Endothelial cell of umbilical vein (primary cell): ENCODE results near the gene ENTPD1. TPM values are rescaled to one million over a fixed set of nuclear protein-coding genes. Genes with fewer than 3 reads are reported as not detected.

Experiments
- BruUV-seq: library from RNA; stranded (reverse); fragments of 400-500 nt; replicated peaks from 2 replicates; lab custom pipeline; 2021; lab: Mats Ljungman, UMichigan
- CTCF ChIA-PET: fragments of 300-600, 350-600 bp; sonication (Branson Sonifier 250); formaldehyde crosslinking; loops from one replicate; lab custom pipeline; 2021; ENCODE audit warnings: antibody characterized with exemption, inconsistent platforms; lab: Charles Lee
- POLR2A ChIA-PET: fragments of 300-600, 350-600 bp; sonication (Branson Sonifier 250); formaldehyde crosslinking; loops from one replicate; lab custom pipeline; 2021; ENCODE audit warnings: antibody characterized with exemption, inconsistent platforms; lab: Charles Lee
- DNase-seq: peaks from one replicate; pipeline ENCODE4 v3.0.0-alpha.2; 2011; ENCODE audit warnings: low read depth, low spot score
- FAIRE-seq: peaks from 2 replicates; lab custom pipeline; 2011; peaks lifted over from hg19 to GRCh38; lab: Jason Lieb, UNC
- H2AFZ ChIP-seq: 2 replicates; pipeline ENCODE4 v1.6.0; 2012; ENCODE audit warnings: low read depth, low read length, control low read depth, inconsistent platforms
- H3K27ac ChIP-seq: 2 replicates; pipeline ENCODE4 v1.5.1; 2011; ENCODE audit warnings: low read depth, mild to moderate bottlenecking, control low read depth, low read length, moderate library complexity; ENCODE audit not compliant: insufficient read depth
- H3K27me3 ChIP-seq, 2 experiments: 2 replicates each; pipeline versions ENCODE4 v1.6.0 to v1.6.1; 2011; ENCODE audit warnings: low read length in 2 of 2, mixed read lengths in 1 of 2; ENCODE audit not compliant: control insufficient read depth in 2 of 2, insufficient read depth in 2 of 2
- H3K36me3 ChIP-seq, 2 experiments: 2 replicates in 1 of 2; 3 replicates in 1 of 2; pipeline ENCODE4 v1.5.1; 2011; ENCODE audit warnings: low read length in 2 of 2, mild to moderate bottlenecking in 1 of 2, moderate library complexity in 1 of 2; ENCODE audit not compliant: control insufficient read depth in 2 of 2, insufficient read depth in 2 of 2; ENCODE audit errors: extremely low read depth in 1 of 2
- H3K4me1 ChIP-seq: 3 replicates; pipeline ENCODE4 v1.5.1; 2011; ENCODE audit warnings: mild to moderate bottlenecking, low read length; ENCODE audit not compliant: control insufficient read depth, insufficient read depth; ENCODE audit errors: extremely low read depth
- H3K4me2 ChIP-seq: 2 replicates; pipeline ENCODE4 v1.6.1; 2011; ENCODE audit warnings: low read length, control low read depth, mixed read lengths; ENCODE audit not compliant: insufficient read depth
- H3K4me3 ChIP-seq, 3 experiments: fragments of 200-600 bp in 1 of 3; sonication (generic), shearing (Covaris generic) in 1 of 3; replicated peaks in 1 of 3; 2 replicates each; pipeline ENCODE4 v1.5.1; 2011 to 2016; ENCODE audit warnings: control low read depth in 3 of 3, low read length in 3 of 3, mild to moderate bottlenecking in 2 of 3, inconsistent platforms in 1 of 3, low read depth in 1 of 3, moderate library complexity in 1 of 3; ENCODE audit not compliant: insufficient read depth in 1 of 3
- H3K79me2 ChIP-seq: 2 replicates; pipeline ENCODE4 v1.6.0; 2012; ENCODE audit warnings: low read length, inconsistent platforms; ENCODE audit not compliant: control insufficient read depth, insufficient read depth
- H3K9ac ChIP-seq: replicated peaks from 2 replicates; pipeline ENCODE3; 2011; ENCODE audit warnings: low read length, control low read depth; ENCODE audit not compliant: insufficient read depth; ENCODE audit errors: extremely low read depth
- H3K9me1 ChIP-seq: replicated peaks from 3 replicates; pipeline ENCODE4 v1.6.0; 2011; ENCODE audit warnings: mild to moderate bottlenecking, low read length; ENCODE audit not compliant: control insufficient read depth, insufficient read depth; ENCODE audit errors: extremely low read depth
- H3K9me3 ChIP-seq: replicated peaks from 2 replicates; pipeline ENCODE4 v1.5.1; 2012; ENCODE audit warnings: low read length, inconsistent platforms; ENCODE audit not compliant: control insufficient read depth, insufficient read depth
- H4K20me1 ChIP-seq: replicated peaks from 2 replicates; pipeline ENCODE3; 2011; ENCODE audit warnings: mild to moderate bottlenecking, low read length; ENCODE audit not compliant: control insufficient read depth, insufficient read depth; ENCODE audit errors: extremely low read depth
- EZH2 ChIP-seq: IDR thresholded peaks from 2 replicates; pipeline ENCODE4 v1.6.1; 2012; ENCODE audit warnings: borderline replicate concordance, low read depth, mild to moderate bottlenecking, moderate library complexity, low read length, inconsistent platforms; ENCODE audit not compliant: severe bottlenecking
- FOS ChIP-seq: IDR thresholded peaks from 2 replicates; pipeline ENCODE4 v1.6.1; 2011; ENCODE audit warnings: mild to moderate bottlenecking, low read length, moderate library complexity, borderline replicate concordance; ENCODE audit not compliant: insufficient read depth
- GATA2 ChIP-seq: IDR thresholded peaks from 2 replicates; pipeline ENCODE4 v1.7.0; 2011; ENCODE audit warnings: low read depth, mild to moderate bottlenecking, moderate library complexity, mixed read lengths, low read length; ENCODE audit not compliant: insufficient read length, insufficient read depth
- JUN ChIP-seq: IDR thresholded peaks from 2 replicates; pipeline ENCODE4 v1.6.1; 2011; ENCODE audit warnings: borderline replicate concordance, low read depth; ENCODE audit not compliant: insufficient read length, insufficient read depth
- MAX ChIP-seq: IDR thresholded peaks from 2 replicates; pipeline ENCODE4 v1.6.1; 2011; ENCODE audit not compliant: insufficient read depth, insufficient read length
- MYC ChIP-seq: IDR thresholded peaks from one replicate; pipeline ENCODE4 v1.6.1; 2011; ENCODE audit warnings: mild to moderate bottlenecking, low read depth, low read length
- POLR2A ChIP-seq: IDR thresholded peaks from 2 replicates; pipeline ENCODE4 v1.6.1; 2012; ENCODE audit warnings: low read depth, mild to moderate bottlenecking, control low read depth, low read length
- POLR2AphosphoS5 ChIP-seq: IDR thresholded peaks from 2 replicates; pipeline ENCODE4 v1.6.1; 2012; ENCODE audit warnings: low read depth, mild to moderate bottlenecking, control low read depth, low read length, moderate library complexity; ENCODE audit not compliant: insufficient read depth
- dilution Hi-C: fragments of 300-500 bp; cut with MboI; formaldehyde crosslinking; loops from one replicate; pipeline ENCODE4 v1.15.0; 2019; ENCODE audit warnings: low sequenced_read_pairs; ENCODE audit not compliant: extremely low pct_ligation_motif_present
- intact Hi-C: fragments of 100-400 bp; cut with micrococcal nuclease; formaldehyde crosslinking; loops from one replicate; pipeline ENCODE4 v1.10.0; 2022
- polyA plus RNA-seq, 4 experiments: library from polyadenylated mRNA; depleted of rRNA in 3 of 4; stranded (reverse) in 3 of 4; unstranded in 1 of 4; fragments of >200 nt; gene quantifications; 2 replicates each; pipeline versions ENCODE4 v1.2.1 to v1.2.3, GENCODE V29; 2011 to 2012; ENCODE audit warnings: missing spikeins in 1 of 4
- total RNA-seq: library from RNA; stranded (reverse); gene quantifications from 2 replicates; pipeline ENCODE4 v1.2.3, GENCODE V29; 2021
- TF ChIP-seq, protein P1 (sequence below), 2 donors: IDR thresholded peaks; 1 replicate in 1 of 2; 2 replicates in 1 of 2; pipeline ENCODE4 v1.5.1; 2011; ENCODE audit warnings: low read length in 2 of 2, mild to moderate bottlenecking in 2 of 2, moderate library complexity in 2 of 2, control low read depth in 1 of 2, inconsistent platforms in 1 of 2, low read depth in 1 of 2; ENCODE audit not compliant: insufficient read depth in 1 of 2; ENCODE audit errors: extremely low read depth in 1 of 2

ENTPD1 gene
- total and polyA plus RNA-seq, 2 donors (not counting 3 experiments of a cell fraction or from before 2014, with no cell fraction given): 10.2 to 23.0 TPM

DNA sequence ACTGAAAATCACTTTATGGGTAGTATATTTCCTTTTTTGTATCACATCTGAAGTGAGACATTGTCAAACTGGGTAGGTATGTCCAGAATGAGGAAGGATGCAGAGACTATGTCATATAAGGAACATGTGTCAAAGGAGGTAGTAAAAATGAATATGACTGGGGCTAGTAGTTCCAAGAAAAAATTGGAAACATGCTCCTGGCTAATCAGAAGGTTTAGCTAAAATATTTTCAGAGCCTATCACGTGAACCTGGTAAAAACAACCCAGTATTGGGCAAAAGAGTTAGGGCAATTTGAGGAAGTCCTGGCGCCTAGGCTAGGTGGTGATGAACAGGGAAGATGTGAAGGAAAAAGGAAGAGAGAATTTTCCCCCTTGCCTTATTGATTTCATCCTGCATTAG, 26.4 kb downstream of the ENTPD1 start:
- Histone ChIP-seq H3K27me3 (no peaks in the 10 kb centered on the region), H3K4me3 (no peak overlapping the region), H3K9ac (no peak overlapping the region), H3K4me2 (no peak overlapping the region), H3K4me1 (no peaks in the 10 kb centered on the region), H3K9me3 (no peaks in the 10 kb centered on the region), H2AFZ (no peak overlapping the region), H3K36me3 (no peaks in the 10 kb centered on the region), H4K20me1 (no peaks in the 10 kb centered on the region), H3K27ac (no peak overlapping the region), H3K9me1 (no peaks in the 10 kb centered on the region), H3K79me2 (no peaks in the 10 kb centered on the region)
- CTCF ChIA-PET: interaction anchor here (3.7 to 4.3 kb wide), 2 partner anchors 60 to 88 kb away, joined by 16 to 18 read pairs; partner anchors contain the start of gene TCTN3
- no TSS peak for BruUV-seq
- intact Hi-C loops: no loop called here
- TF ChIP-seq POLR2AphosphoS5 (no peak), EZH2 (no peak), FOS (no peak), MYC (no peak), JUN (no peak), MAX (no peak), POLR2A (no peak), GATA2 (no peak)
- TF ChIP-seq, protein P1, sequence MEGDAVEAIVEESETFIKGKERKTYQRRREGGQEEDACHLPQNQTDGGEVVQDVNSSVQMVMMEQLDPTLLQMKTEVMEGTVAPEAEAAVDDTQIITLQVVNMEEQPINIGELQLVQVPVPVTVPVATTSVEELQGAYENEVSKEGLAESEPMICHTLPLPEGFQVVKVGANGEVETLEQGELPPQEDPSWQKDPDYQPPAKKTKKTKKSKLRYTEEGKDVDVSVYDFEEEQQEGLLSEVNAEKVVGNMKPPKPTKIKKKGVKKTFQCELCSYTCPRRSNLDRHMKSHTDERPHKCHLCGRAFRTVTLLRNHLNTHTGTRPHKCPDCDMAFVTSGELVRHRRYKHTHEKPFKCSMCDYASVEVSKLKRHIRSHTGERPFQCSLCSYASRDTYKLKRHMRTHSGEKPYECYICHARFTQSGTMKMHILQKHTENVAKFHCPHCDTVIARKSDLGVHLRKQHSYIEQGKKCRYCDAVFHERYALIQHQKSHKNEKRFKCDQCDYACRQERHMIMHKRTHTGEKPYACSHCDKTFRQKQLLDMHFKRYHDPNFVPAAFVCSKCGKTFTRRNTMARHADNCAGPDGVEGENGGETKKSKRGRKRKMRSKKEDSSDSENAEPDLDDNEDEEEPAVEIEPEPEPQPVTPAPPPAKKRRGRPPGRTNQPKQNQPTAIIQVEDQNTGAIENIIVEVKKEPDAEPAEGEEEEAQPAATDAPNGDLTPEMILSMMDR (IDR thresholded peaks at IDR 0.05; ENCODE audit: extremely low read depth in 1 of 2, insufficient read depth in 1 of 2, low read depth in 1 of 2, low read length in 2 of 2): no peak
- POLR2A ChIA-PET: no interaction called here
- FAIRE-seq: no peak
- DNase-seq: no peak
- dilution Hi-C loops: no loop called here
